Mesenchymal stem cell (in vitro differentiated cells and primary cell): ENCODE results near the gene LAMTOR5.
A peak's percentile ranks its signal among the peaks of the same experiment; 100 is the strongest.

Source experiments
- DNase-seq: peaks from one replicate; pipeline ENCODE4 v3.0.0-alpha.2; 2013
- H2AFZ ChIP-seq: one replicate; pipeline ENCODE4 v1.6.1; 2013; ENCODE audit warnings: low read depth, mild to moderate bottlenecking, control low read depth, inconsistent platforms, low read length, moderate library complexity
- H2AK5ac ChIP-seq: 2 replicates; pipeline ENCODE4 v1.6.1; 2013; ENCODE audit warnings: low read length, moderate library complexity, mild to moderate bottlenecking, inconsistent platforms; ENCODE audit not compliant: severe bottlenecking
- H2BK120ac ChIP-seq: one replicate; pipeline ENCODE4 v1.6.1; 2013; ENCODE audit warnings: low read depth, mild to moderate bottlenecking, inconsistent platforms, low read length, moderate library complexity
- H2BK12ac ChIP-seq, 2 experiments: one replicate each; pipeline ENCODE4 v1.6.1; 2013; ENCODE audit warnings: inconsistent platforms in 2 of 2, low read length in 2 of 2, mild to moderate bottlenecking in 2 of 2, moderate library complexity in 2 of 2, control low read depth in 1 of 2
- H2BK15ac ChIP-seq: one replicate; pipeline ENCODE4 v1.6.1; 2013; ENCODE audit warnings: mild to moderate bottlenecking, low read depth, inconsistent platforms; ENCODE audit not compliant: poor library complexity, severe bottlenecking
- H2BK5ac ChIP-seq: 2 replicates; pipeline ENCODE4 v1.6.1; 2013; ENCODE audit warnings: low read depth, mild to moderate bottlenecking, low read length, control low read depth, inconsistent platforms; ENCODE audit not compliant: poor library complexity, severe bottlenecking
- H3K14ac ChIP-seq, 2 experiments: one replicate each; pipeline ENCODE4 v1.6.1; 2013; ENCODE audit warnings: inconsistent platforms in 2 of 2, low read length in 2 of 2, control low read depth in 1 of 2, mild to moderate bottlenecking in 1 of 2, moderate library complexity in 1 of 2
- H3K18ac ChIP-seq, 2 experiments: one replicate each; pipeline ENCODE4 v1.6.1; 2013; ENCODE audit warnings: inconsistent platforms in 2 of 2, low read length in 2 of 2, control low read depth in 1 of 2, low read depth in 1 of 2, mild to moderate bottlenecking in 1 of 2
- H3K23ac ChIP-seq, 2 experiments: one replicate each; pipeline ENCODE4 v1.6.1; 2013; ENCODE audit warnings: inconsistent platforms in 2 of 2, low read length in 2 of 2, mild to moderate bottlenecking in 2 of 2, moderate library complexity in 2 of 2, control low read depth in 1 of 2
- H3K27ac ChIP-seq: 2 replicates; pipeline ENCODE4 v1.5.1; 2013; ENCODE audit warnings: mild to moderate bottlenecking, moderate library complexity, low read length, control low read depth, inconsistent platforms; ENCODE audit not compliant: poor library complexity, severe bottlenecking
- H3K27me3 ChIP-seq, 2 experiments: 2 replicates each; pipeline versions ENCODE4 v1.6.1 to v1.7.0; 2013; ENCODE audit warnings: low read length in 2 of 2, mild to moderate bottlenecking in 2 of 2, moderate library complexity in 2 of 2, control low read depth in 1 of 2, inconsistent platforms in 1 of 2; ENCODE audit not compliant: control insufficient read depth in 1 of 2, insufficient read depth in 1 of 2
- H3K36me3 ChIP-seq, 2 experiments: 2 replicates each; pipeline versions ENCODE4 v1.6.1 to v1.7.0; 2013; ENCODE audit warnings: low read length in 2 of 2, control low read depth in 1 of 2, inconsistent platforms in 1 of 2, low read depth in 1 of 2, mild to moderate bottlenecking in 1 of 2; ENCODE audit not compliant: insufficient read depth in 2 of 2, control insufficient read depth in 1 of 2
- H3K4ac ChIP-seq, 2 experiments: one replicate each; pipeline ENCODE4 v1.6.1; 2013; ENCODE audit warnings: inconsistent platforms in 2 of 2, low read length in 2 of 2, mild to moderate bottlenecking in 2 of 2, moderate library complexity in 2 of 2, control low read depth in 1 of 2, low read depth in 1 of 2
- H3K4me1 ChIP-seq: 2 replicates; pipeline ENCODE4 v1.6.1; 2013; ENCODE audit warnings: low read depth, low read length, control low read depth; ENCODE audit not compliant: control insufficient read depth, insufficient read depth
- H3K4me2 ChIP-seq: 2 replicates; pipeline ENCODE4 v1.6.1; 2013; ENCODE audit warnings: low read length, mild to moderate bottlenecking, inconsistent platforms; ENCODE audit not compliant: poor library complexity, severe bottlenecking
- H3K4me3 ChIP-seq, 2 experiments: 2 replicates each; pipeline versions ENCODE4 v1.5.1 to v1.7.0; 2013; ENCODE audit warnings: low read length in 2 of 2, mild to moderate bottlenecking in 2 of 2, control low read depth in 1 of 2, low read depth in 1 of 2; ENCODE audit not compliant: insufficient read depth in 1 of 2
- H3K79me1 ChIP-seq: replicated peaks from 2 replicates; pipeline ENCODE4 v1.6.1; 2013; ENCODE audit warnings: mild to moderate bottlenecking, control low read depth, low read length, inconsistent platforms; ENCODE audit not compliant: poor library complexity, severe bottlenecking
- H3K9ac ChIP-seq: 2 replicates; pipeline ENCODE4 v1.7.0; 2013; ENCODE audit warnings: mild to moderate bottlenecking, low read length, moderate library complexity
- H3K9me3 ChIP-seq: 2 replicates; pipeline ENCODE4 v1.7.0; 2013; ENCODE audit warnings: mild to moderate bottlenecking, low read length; ENCODE audit not compliant: control insufficient read depth
- H4K8ac ChIP-seq: one replicate; pipeline ENCODE4 v1.6.1; 2013; ENCODE audit warnings: inconsistent platforms, mild to moderate bottlenecking, low read length, moderate library complexity
- H4K91ac ChIP-seq: one replicate; pipeline ENCODE4 v1.6.1; 2013; ENCODE audit warnings: mild to moderate bottlenecking, low read length, inconsistent platforms
- WGBS: methylation state at CpG from one replicate; pipeline ENCODE4 v1.1.7; 2013; ENCODE audit warnings: mixed read lengths; 5-methylcytosine and 5-hydroxymethylcytosine counted together

Gene LAMTOR5

GRCh38 chr1:110434946-110435345, 27.5 kb upstream of the LAMTOR5 start:
- Histone ChIP-seq H3K4me1 (peaks cover 4% of the 10 kb centered on the region), H4K91ac (no peak overlapping the region), H2BK120ac (no peak overlapping the region), H3K9ac (no peak overlapping the region), H3K4ac (no peak overlapping the region), H3K23ac (no peak overlapping the region), H2AK5ac (no peak overlapping the region), H3K4me3 (no peak overlapping the region), H2BK15ac (no peak overlapping the region), H3K9me3 (no peaks in the 10 kb centered on the region), H2BK12ac (no peak overlapping the region), H3K79me1 (no peaks in the 10 kb centered on the region), H4K8ac (no peak overlapping the region), H3K18ac (no peak overlapping the region), H3K36me3 (no peaks in the 10 kb centered on the region), H2AFZ (no peak overlapping the region), H3K4me2 (no peak overlapping the region), H3K14ac (no peak overlapping the region), H2BK5ac (no peak overlapping the region), H3K27me3 (peaks cover 31 to 54% of the 10 kb centered on the region in 2 experiments), H3K27ac (no peak overlapping the region)
- WGBS = 93% methylated on average over 3 of the region's 3 CpGs
- DNase-seq = no peak

- Histone ChIP-seq H3K27me3 (peaks cover 36 to 51% of the 10 kb centered on the region in 2 experiments), H3K4me1 (peaks cover 4% of the 10 kb centered on the region)
Measured at GRCh38 chr1:110433803-110434202, 26.3 kb upstream of the LAMTOR5 start.

GRCh38 chr1:110433213-110433612, 25.7 kb upstream of the LAMTOR5 start:
- no peak overlapping the region for H4K8ac ChIP-seq
- DNase-seq = no peak
- no peak overlapping the region for H2BK120ac ChIP-seq
- no peak overlapping the region for H3K4me3 ChIP-seq
- H3K4me1 ChIP-seq = peaks cover 4% of the 10 kb centered on the region
- H3K23ac ChIP-seq = no peak overlapping the region
- H2AFZ ChIP-seq = no peak overlapping the region
- H2BK15ac ChIP-seq = no peak overlapping the region
- H3K4ac ChIP-seq = no peak overlapping the region
- H3K27me3 ChIP-seq = peaks cover 36 to 56% of the 10 kb centered on the region in 2 experiments
- H3K36me3 ChIP-seq = no peaks in the 10 kb centered on the region
- H3K9me3 ChIP-seq = no peaks in the 10 kb centered on the region
- no peak overlapping the region for H4K91ac ChIP-seq
- H3K4me2 ChIP-seq = no peak overlapping the region
- 100% methylated on average over 2 of the region's 2 CpGs for WGBS
- no peak overlapping the region for H3K14ac ChIP-seq
- no peak overlapping the region for H3K9ac ChIP-seq
- H2BK5ac ChIP-seq = no peak overlapping the region
- H3K18ac ChIP-seq = no peak overlapping the region
- no peak overlapping the region for H2BK12ac ChIP-seq
- H3K79me1 ChIP-seq = no peaks in the 10 kb centered on the region
- no peak overlapping the region for H3K27ac ChIP-seq
- H2AK5ac ChIP-seq = no peak overlapping the region

More at GRCh38 chr1:110433803-110434202, 26.3 kb upstream of the LAMTOR5 start:
- Histone ChIP-seq H4K8ac (no peak overlapping the region), H3K14ac (no peak overlapping the region), H2BK12ac (no peak overlapping the region), H3K36me3 (no peaks in the 10 kb centered on the region), H2BK120ac (no peak overlapping the region), H3K4me3 (no peak overlapping the region), H3K4me2 (no peak overlapping the region), H3K27ac (no peak overlapping the region), H3K23ac (no peak overlapping the region), H2BK5ac (no peak overlapping the region), H2BK15ac (no peak overlapping the region), H3K18ac (no peak overlapping the region), H3K9me3 (no peaks in the 10 kb centered on the region), H3K79me1 (no peaks in the 10 kb centered on the region), H2AK5ac (no peak overlapping the region), H3K4ac (no peak overlapping the region), H4K91ac (no peak overlapping the region), H3K9ac (no peak overlapping the region), H2AFZ (no peak overlapping the region)
- 20% methylated on average over 3 of the region's 3 CpGs for WGBS
- DNase-seq = peak; percentile 59

- H3K27me3 ChIP-seq = peaks cover 36 to 50% of the 10 kb centered on the region in 2 experiments
- H3K9ac ChIP-seq = no peak overlapping the region
- H3K36me3 ChIP-seq = no peaks in the 10 kb centered on the region
- H3K4me3 ChIP-seq = no peak overlapping the region
- no peak for DNase-seq
- no peak overlapping the region for H3K4ac ChIP-seq
- peaks cover 4% of the 10 kb centered on the region for H3K4me1 ChIP-seq
- no peak overlapping the region for H3K23ac ChIP-seq
- H3K14ac ChIP-seq = no peak overlapping the region
- H3K4me2 ChIP-seq = no peak overlapping the region
- WGBS = 78% methylated on average over 1 of the region's 4 CpGs
- H2AK5ac ChIP-seq = no peak overlapping the region
- no peaks in the 10 kb centered on the region for H3K9me3 ChIP-seq
- no peak overlapping the region for H2BK120ac ChIP-seq
- H2BK5ac ChIP-seq = no peak overlapping the region
- no peaks in the 10 kb centered on the region for H3K79me1 ChIP-seq
- H3K27ac ChIP-seq = no peak overlapping the region
- H4K8ac ChIP-seq = no peak overlapping the region
- no peak overlapping the region for H4K91ac ChIP-seq
- no peak overlapping the region for H2BK15ac ChIP-seq
- H3K18ac ChIP-seq = no peak overlapping the region
- H2BK12ac ChIP-seq = no peak overlapping the region
- no peak overlapping the region for H2AFZ ChIP-seq
Measured at GRCh38 chr1:110430901-110431300, 23.4 kb upstream of the LAMTOR5 start.
